ENCODE results near the gene MIER2.
"Not testable (repeated sequence)": the region's sequence is repeated elsewhere in the genome, so short reads cannot be mapped to it uniquely, and the experiment has no call there.

MIER2 gene

DNA sequence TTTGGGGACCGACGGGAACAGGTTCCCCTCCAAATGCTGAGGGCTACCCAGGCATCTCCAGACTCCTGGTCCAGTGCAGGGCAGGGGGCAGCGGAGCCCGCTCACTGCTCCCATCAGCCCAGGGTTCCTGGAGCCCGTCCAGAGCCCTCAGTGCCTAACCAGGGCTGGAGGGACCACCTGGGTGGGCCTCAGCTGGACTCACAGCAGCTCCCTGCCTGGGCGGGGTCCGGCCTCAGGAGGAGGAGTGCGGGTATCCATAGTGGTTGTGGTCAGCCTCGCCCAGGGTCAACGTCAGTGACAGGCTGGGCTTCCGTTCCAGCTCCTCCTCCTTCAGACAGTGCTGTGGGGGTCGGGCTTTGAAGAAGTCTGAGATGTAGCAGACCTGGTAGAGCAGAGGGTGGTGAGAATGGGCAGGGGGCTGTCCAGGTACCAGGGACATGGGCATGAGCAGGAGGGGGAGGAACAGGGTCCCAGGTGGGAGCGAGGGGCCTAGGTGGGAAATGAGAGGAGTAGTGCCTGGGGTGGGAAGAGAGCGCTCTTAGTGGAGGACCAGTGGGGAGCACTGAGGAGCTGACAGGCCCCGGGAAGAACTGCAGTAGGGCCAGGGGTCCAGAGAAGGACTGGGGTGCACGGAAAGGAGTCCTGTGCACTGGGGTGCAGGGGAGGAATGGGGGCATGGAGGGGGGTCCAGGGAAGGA is 63.3 kb downstream of the MIER2 start:
- no peak for DNase-seq

DNA sequence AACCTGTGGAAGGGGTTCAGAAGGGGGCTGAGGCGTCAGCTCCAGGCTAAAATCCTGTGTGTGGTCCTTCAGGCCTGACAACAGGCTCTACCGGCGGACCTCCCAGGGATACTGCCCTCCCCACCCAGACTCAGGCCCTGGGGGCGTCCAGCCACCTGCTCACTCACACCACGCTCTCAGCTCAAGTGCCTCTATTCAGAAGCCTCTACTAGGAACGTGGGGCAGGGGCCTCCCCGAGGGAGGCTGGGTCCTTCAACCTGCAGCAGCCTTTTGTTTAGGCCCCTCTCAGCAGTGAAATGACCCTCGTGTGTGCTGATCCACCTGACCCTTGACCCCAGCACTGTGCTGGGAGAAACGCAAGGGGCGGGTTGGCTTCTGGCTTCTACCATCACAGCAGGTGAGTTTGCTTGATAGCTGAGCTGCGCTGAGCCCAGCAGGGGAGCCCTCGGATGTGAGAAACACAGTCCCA is 64.0 kb downstream of the MIER2 start:
- DNase-seq, result peak; percentile 33

DNA sequence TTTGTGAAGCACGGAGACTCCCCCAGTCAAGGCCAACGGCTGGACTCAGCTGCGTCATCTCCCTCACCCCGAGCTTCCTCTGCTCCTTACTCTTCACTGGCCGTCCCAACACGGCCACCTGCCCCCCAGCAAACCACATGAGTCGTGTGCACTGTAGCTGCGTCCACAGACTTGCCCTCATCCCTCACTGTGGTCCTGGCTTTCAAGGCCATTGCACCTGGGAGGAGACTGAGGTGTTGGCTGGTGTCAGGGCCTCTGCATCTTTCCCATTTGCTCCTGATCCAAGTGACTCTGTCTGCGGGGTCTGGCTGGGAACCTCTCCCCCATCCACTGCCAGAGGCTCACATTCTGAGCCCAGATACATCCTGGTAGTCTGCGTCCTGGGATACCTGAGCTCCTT is 64.9 kb downstream of the MIER2 start:
- no peak for DNase-seq

DNA sequence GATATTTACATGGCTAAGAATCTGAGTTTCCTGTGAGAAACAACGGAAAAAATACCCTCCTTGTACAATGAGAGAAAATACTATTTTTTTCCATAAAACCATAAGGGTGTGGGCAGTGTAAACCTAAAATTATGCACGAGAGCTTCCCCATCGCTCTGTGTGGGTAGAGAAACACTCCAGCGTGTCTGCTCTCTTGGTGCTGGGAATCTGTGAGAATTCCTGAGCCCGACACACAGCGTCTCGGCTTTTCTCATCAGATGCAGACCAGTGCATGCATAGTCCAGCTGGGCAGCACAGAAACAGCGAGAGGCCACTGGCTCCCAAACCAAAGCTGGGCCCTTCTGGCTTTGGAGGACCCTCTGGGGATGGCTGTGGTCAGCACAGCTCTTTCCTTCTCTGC is 65.4 kb downstream of the MIER2 start:
- DNase-seq, result no peak

DNA sequence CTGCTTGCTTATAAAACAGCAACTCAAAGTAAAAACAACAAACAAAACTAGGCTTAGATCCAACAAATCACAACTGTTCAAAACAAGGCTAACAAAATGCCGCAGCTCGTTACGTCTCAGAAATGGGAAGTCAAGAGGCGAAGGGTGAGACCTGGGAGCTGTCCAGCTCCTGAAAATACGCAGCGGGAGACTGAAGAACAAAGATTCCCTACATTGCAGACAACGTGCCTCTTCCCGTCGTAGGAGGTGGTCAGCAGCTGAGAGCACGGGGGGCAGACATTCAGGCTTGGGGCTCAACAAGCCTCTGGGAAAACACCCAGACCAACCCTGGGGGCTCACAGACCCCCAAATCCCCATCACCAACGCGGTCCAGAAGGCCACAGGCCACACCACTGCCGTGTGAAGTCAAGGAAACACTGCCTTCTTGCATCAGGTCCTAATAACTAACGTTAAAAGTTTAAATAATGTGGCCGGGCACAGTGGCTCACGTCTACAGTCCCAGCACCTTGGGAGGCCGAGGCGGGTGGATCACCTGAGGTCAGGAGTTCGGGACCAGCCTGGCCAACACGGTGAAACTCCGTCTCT is 66.9 kb downstream of the MIER2 start:
- DNase-seq, result no peak

DNA sequence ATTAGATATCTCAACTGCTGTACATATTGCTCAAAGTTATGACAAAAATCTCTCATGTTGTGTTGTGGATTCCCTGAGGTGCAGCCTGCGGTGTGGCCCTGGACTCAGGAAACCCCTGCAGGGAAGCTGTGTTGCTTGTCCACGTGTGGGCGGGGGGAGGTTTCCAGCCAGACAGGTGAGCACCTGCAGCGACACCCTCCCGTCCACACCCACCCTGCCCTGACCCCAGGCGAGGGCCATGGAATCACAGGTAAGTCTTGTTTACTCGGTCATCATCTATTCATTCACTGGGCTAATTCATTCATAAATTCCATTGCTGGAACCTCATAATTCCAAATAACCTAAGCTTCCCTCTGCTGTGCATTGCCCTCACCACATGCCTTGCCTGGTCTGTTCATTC is 67.5 kb downstream of the MIER2 start:
- DNase-seq, result no peak

DNA sequence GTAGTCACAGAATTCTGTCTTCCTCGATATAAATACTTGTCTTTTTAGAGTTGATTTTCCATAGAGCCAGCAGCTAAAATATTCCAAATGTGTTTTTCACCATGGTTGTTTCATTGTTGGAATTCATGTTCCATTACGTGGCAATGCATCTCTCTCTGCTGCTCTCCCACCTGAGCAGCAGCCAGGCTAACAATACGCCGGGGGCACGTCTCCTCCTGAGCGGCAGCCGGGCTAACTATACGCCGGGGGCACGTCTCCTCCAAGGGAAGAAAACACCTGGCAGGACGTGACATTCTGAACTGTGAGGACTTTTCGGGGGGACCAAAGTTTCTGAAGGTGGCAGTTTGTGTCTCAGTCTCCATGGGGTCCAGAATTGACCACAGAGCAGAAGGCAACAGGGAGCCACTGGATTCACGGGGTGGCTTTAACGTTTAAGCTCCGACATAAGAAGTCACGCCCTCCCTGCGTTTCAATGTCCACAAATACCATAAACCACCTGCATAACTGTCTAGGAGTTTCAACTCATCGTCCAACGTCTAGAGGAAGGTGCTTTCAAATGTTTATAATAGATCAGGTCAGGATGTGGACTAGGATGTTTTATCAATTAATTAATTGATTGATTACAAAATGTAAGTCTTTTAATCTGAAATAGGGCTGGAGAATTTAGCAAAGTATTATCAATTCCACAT is 68.5 kb downstream of the MIER2 start:
- DNase-seq, result no peak

DNA sequence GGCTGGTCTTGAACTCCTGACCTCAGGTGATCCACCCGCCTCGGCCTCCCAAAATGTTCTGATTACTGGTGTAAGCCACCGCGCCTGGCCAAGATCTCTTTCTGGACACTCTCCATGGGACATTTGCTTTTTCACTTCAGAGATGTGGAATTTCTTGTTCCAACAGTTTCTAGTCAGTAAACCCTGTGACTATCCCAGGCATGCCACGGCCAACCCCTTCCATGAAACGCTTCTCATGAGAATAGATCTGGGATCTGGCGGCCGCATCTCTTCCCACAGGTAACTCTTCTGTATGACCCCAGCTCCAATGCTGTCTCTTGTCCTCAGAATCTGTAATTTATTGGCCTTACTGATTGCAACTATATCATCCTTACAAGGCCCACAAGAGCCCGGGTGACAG is 69.6 kb downstream of the MIER2 start:
- no peak for DNase-seq

DNA sequence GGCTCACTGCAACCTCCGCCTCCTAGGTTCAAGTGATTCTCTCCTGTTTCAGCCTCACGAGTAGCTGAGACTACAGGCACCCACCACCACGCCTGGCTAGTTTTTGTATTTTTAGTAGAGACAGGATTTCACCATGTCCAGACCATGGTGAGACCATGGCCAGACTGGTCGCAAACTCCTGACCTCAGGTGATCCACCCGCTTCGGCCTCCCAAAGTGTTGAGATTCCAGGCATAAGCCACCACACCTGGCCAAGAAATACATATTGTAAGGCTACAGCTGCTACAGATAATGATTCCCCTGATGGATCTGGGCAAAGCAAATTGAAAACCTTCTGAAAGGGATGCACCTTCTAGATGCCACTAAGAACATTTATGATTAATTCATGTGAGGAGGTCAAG is 71.2 kb downstream of the MIER2 start:
- no peak for DNase-seq

DNA sequence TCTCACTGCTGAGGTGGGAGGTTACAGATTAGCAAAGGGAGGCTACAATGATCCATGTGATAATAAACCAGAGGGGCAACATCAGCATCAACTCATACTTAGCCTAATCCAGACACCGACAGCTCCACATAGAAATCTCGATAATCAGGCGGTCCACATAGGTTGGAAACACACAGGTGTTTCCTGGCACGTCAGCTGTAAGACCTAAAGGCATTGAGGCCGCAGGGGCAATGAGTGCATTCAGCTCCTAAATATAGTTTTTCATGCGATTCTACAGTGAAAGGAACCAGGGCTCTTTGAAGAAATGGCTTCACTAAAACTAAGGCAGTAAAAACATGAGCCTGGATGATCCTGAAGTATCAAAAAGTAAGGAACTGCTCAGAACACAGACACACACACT is 72.7 kb downstream of the MIER2 start:
- no peak for DNase-seq

DNA sequence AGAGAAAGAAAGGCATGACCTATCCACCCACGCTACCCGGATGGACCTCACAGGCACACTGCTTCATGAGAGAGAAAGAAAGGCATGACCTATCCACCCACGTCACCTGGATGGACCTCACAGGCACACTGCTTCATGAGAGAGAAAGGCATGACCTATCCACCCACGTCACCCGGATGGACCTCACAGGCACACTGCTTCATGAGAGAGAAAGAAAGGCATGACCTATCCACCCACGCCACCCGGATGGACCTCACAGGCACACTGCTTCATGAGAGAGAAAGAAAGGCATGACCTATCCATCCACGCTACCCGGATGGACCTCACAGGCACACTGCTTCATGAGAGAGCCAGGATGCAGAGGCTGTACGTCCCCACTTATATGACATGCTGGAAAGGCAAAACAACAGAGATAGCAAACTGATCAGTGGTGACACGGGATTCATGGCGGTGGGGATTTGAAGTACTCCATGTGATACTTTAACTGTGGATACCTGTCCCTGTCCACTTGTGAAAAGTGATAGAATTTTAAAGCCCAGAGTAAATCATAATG is 73.8 kb downstream of the MIER2 start:
- DNase-seq, result not testable (repeated sequence)

DNA sequence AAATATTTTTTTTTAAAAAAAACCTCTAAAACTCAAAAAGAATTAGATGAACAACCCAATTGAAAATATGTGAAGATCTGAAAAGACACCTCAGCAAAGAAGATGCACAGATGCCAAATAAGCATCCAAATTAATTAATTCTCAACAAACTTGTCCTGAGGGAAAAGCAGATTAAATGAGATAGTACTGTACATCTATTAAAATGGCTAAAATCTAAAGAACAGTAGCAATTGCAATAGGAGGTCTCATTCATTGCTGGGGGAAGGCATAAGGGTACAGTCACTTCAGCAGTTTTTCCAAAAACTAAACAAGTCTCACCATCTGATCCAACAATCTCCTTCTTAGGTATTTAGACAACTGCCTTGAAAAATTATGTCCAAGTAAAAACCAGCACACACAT is 75.4 kb downstream of the MIER2 start:
- no peak for DNase-seq

DNA sequence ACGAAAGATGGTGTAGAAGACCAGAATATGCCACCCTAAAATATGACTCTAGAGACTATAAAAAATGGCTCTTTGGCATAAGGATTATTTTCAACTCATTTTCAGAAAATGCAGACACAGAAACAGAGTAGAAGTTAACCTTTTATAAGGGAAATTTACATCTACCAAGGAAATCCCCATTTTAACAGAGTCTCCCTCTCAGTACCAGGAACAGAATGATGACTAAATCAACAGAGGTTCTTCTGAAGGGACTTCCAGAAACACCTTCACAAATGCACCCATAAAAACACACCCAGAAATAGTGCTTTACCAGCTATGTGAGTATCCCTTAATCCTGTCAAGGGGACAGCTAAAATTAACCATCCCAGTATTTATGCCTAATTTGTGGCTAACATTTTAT is 82.5 kb downstream of the MIER2 start:
- DNase-seq, result no peak

DNA sequence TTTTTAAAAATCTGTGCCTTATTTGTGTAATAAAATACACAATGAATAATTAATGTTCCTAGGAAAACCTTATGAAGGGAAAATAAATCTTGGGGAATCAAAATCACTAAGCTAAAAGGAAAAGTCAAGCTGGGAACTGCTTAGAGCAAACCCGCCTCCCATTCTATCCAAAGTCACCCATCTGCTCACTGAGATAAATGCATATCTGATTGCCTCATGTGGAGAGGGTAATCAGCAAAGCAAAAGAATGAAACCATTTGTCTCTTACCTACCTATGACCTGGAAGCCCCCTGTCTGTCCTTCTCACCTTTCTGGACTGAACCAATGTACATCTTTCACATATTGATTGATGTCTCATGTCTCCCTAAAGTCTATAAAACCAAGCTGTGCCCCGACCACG is 87.8 kb downstream of the MIER2 start:
- not testable (repeated sequence) for DNase-seq
